GM21786 (cell line): ENCODE measurements around the gene NPB.

ENCODE experiments used
- ATAC-seq: cut with Tn5 transposase; IDR thresholded peaks from one replicate; pipeline ENCODE4 v1.9.1; 2021; ENCODE audit not compliant: unreplicated experiment

NPB gene

GRCh38 chr17:81934850-81935708 lies 33.0 kb downstream of the NPB start:
- ATAC-seq, result no peak

- no peak for ATAC-seq
Measured at GRCh38 chr17:81935709-81936084, 33.7 kb downstream of the NPB start.

DNA sequence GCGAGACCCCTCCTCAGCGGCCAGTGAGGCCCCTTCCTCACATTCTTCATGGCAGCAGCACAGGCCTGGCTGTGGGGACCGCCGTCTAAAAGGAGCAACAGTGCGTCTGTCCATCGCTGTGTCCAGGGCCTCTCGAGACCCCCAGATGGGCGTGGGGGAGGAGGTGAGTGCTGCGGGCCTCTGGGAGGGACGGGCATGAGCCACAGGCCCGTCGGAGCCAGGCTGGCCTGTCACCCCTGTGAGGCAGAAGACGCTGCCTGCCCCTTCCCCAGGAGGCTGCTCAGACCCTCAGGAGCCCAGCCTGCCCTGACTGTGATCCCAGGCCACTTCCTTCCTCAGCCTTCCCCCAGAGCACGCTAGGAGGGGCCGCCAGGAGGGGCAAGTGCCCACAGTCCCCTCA lies 37.2 kb downstream of the NPB start:
- no peak for ATAC-seq

GRCh38 chr17:81939881-81940385 lies 37.9 kb downstream of the NPB start:
- ATAC-seq, result no peak

DNA sequence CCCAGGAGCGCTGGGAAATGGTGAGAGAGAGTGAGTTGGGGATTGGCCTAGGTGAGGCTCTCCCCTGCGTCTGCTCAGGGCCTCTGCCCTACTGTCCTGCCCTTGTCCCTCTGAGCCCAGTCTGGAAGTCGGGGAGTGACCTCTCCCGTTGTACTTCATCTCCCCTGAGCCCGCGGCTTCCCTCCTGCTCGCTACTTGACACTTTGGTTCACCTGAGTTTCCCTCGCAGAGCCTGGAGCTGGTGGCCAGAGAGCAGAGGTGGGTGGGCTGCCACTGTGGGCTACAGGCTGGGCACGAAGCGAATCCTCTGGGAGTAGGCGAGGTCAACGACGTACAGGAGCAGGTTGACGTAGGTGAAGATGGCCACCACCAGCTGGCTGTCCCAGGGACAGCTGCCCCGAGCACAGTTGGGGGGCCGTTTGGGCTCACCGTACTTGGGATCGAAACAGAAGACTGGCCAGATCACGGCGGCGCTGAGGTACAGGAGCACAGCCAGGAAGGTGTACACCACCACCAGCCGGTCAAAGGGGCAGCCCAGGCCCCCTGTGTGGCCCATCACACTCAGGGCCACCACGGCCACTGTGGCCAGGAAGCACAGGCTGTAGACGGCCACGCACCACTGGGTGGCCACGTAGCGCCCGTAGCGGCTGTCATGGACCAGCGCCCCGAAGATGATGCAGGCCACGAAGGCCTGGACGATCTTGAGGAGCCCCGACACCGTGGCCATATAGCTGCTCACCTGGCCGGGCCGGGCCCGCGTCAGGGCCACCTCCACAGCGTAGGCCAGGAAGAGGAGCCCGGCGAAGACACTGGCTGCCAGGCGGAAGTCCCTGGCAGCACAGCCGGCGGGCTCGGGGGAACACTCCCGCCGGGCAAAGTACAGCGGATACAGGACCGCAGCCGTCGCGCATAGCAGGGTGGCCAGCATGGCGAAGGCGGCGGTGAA lies 38.8 kb downstream of the NPB start:
- no peak for ATAC-seq

- ATAC-seq, result no peak
Measured at GRCh38 chr17:81941484-81942166, 39.6 kb downstream of the NPB start.

- no peak for ATAC-seq
Measured at GRCh38 chr17:81942167-81942553, 40.1 kb downstream of the NPB start.

- no peak for ATAC-seq
Measured at GRCh38 chr17:81944858-81945257, 42.8 kb downstream of the NPB start.

DNA sequence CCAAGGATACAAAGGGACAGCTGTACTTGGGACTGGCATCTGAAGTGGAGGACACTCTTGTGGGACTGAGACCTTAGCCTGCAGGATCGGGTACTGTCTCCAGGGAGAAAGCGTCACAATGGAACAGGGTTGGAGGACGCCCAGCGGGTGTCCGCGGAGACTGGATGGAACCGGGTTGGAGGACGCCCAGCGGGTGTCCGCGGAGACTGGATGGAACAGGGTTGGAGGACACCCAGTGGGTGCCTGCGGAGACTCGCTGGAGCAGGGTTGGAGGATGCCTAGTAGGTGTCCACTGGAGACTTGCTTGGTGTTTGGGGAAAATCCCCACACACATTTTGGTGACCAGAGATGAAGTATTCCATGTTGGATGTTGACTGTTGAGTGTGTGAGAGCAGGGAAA lies 45.2 kb downstream of the NPB start, which contains the start of gene MYADML2:
Gene MYADML2 (minus strand): TSS at position 45 of the 400 bp plus-strand sequence. CDS start 5,492 bp downstream, outside the sequence.
- ATAC-seq, result no peak

- ATAC-seq, result no peak
Measured at GRCh38 chr17:81948635-81949378, 46.8 kb downstream of the NPB start.

GRCh38 chr17:81950501-81950900 lies 48.5 kb downstream of the NPB start:
- ATAC-seq, result no peak

GRCh38 chr17:81951785-81952684 lies 50.0 kb downstream of the NPB start:
- no peak for ATAC-seq
